Testis (tissue), 2 donors: ENCODE results near the gene ALK.

Source experiments
- CTCF ChIP-seq, 3 experiments: fragments of 450-650 bp in 2 of 3; fragments of 200-600 bp in 1 of 3; sonication (generic) in 1 of 3; IDR thresholded peaks; one replicate each; pipeline ENCODE4 v1.5.1; 2016 to 2019; ENCODE audit warnings: antibody characterized with exemption in 3 of 3, mild to moderate bottlenecking in 2 of 3, moderate library complexity in 1 of 3
- POLR2A ChIP-seq: fragments of 450-650 bp; IDR thresholded peaks from one replicate; pipeline ENCODE4 v1.6.1; 2017; ENCODE audit warnings: antibody characterized with exemption, mild to moderate bottlenecking, moderate library complexity

DNA sequence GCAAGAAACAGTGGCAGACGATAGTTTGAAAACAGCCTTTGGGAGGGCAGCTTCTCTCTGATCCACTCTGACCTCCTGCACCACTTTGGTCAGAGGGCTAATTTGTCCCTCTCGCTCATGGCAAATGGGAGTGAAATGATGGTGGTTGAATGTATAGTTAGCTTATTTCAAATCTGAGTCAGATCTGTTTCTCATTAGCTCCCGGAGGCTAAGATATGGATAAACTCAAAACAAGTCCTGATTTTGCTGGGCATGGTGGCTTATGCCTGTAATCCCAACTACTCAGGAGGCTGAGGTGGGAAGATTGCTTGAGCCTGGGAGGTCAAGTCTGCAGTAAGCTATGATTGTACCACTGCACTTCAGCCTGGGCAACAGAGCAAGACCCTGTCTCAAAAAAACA lies 145.0 kb downstream of the ALK start:
- TF ChIP-seq CTCF (IDR thresholded peaks at IDR 0.05) (no peak), POLR2A (no peak)
